NOMO-1 (cell line): ENCODE results near the gene G2E3.
"Not testable (repeated sequence)": the region's sequence is repeated elsewhere in the genome, so short reads cannot be mapped to it uniquely, and the experiment has no call there.

ENCODE experiments used
- DNase-seq, 2 experiments: peaks; one replicate each; lab custom pipeline; 2025; ENCODE audit not compliant: unreplicated experiment in 2 of 2; lab: John Stamatoyannopoulos, UW

Gene G2E3, protein sequence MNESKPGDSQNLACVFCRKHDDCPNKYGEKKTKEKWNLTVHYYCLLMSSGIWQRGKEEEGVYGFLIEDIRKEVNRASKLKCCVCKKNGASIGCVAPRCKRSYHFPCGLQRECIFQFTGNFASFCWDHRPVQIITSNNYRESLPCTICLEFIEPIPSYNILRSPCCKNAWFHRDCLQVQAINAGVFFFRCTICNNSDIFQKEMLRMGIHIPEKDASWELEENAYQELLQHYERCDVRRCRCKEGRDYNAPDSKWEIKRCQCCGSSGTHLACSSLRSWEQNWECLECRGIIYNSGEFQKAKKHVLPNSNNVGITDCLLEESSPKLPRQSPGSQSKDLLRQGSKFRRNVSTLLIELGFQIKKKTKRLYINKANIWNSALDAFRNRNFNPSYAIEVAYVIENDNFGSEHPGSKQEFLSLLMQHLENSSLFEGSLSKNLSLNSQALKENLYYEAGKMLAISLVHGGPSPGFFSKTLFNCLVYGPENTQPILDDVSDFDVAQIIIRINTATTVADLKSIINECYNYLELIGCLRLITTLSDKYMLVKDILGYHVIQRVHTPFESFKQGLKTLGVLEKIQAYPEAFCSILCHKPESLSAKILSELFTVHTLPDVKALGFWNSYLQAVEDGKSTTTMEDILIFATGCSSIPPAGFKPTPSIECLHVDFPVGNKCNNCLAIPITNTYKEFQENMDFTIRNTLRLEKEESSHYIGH

DNA sequence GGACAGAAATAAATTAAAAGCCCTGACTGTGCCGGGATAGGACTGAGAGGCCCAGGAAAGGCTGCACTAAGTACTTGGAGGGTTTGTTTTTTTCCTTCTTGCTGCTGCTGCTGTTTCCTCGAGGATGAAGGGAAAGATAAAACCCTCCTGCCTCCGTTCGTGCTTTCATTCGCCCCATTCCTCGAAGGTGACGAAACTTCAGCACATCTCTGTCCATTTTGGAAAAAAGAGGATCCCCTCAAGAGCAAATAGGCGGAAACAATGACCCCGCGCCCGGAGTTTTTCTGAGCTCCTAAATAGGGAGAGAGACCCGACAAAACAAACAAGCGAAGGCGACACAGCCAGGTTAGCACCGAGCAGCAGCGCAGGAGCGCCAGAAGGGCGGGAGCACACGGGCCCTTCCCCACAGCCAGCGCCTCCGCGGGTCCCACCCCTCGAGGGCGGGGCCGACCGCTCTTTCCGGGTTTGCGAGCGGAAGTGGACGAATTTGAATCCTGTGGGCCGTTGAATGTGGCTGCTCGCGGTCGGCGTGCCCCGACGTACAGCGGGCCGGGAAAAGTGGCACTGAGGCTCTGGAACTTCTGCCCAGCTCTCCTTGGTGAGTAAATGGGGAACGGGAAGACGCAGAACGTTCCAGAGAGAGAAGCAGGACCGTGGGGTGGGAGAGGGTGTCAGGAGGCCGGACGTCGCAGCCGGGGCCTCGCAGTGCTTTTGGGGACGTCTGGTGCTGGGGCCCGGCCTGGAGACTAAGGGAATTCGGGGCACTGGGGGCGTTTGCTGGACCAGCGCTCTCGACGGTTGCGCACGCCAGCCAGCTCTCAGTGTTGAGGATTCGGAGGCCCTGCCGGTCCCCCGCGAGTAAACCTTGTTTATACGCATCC, at the start of gene G2E3:
Gene G2E3 (plus strand): TSS at position 484 of the 881 bp plus-strand sequence. CDS start 21,922 bp downstream, outside the sequence.
- DNase-seq: peak; percentile 85 to 90

GRCh38 chr14:30517737-30518136, 41.2 kb upstream of the G2E3 start:
- DNase-seq: no peak

- DNase-seq: no peak
These were observed 39.9 kb upstream of the G2E3 start for GRCh38 chr14:30518867-30519560.

DNA sequence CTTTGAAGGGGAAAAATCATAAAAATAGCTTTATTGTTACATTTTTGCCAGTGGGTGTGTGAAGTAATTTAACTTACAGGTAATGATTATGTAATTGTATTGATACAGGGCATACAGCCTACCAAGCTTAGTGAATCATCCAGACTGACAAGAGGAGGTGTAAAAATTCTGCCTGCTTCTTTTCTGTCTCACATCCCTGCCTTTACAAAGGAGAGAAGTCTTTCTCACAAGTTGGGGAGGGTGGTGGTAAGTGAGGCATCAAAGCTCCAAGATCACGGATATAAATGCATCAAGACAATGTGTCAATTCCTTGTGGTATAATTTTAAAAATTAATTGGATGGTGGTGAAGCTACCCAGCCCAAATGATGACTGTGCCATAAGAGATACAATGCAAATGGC, 39.0 kb upstream of the G2E3 start:
- no peak for DNase-seq

GRCh38 chr14:30520536-30520935, 38.4 kb upstream of the G2E3 start:
- DNase-seq: no peak

DNA sequence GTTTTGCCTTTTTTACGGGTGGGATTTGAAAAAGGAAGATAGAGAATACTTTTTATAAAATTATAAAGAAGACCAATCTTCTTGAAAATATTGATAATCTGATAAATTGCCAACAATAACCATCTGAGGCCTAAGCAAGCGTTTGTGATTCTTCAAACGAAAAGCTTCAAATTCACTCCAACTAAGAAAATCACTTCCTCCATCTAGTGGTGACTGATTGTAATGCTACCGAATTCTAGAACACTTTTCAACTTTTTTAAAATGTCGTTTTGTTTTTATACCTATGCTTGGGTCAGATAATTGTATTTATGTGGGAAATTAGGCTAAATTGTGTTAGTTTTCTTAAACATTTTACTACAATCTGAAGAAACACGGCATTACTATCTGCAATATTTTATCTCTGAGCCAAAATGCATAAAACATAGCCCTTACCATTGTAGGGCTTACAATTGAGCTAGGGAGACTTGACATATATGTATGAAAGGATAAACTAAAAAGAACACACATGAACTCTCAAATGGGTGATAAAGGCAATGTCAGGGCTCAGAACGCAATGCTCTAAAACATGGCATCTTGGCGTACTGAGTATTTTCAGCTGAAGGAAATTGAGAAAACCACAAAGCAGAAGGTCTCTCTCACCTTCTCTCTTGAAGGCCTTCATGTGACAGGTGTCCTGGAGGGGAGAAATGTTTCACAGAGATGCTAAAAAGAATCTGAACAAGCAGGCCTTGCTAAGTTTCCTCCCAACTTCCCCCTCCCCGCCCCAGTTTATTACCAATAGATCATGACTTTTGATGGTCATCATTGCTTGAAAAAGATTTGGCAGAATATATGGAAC, 36.8 kb upstream of the G2E3 start:
- peak in 1 of 2 experiments; percentile 15 for DNase-seq

DNA sequence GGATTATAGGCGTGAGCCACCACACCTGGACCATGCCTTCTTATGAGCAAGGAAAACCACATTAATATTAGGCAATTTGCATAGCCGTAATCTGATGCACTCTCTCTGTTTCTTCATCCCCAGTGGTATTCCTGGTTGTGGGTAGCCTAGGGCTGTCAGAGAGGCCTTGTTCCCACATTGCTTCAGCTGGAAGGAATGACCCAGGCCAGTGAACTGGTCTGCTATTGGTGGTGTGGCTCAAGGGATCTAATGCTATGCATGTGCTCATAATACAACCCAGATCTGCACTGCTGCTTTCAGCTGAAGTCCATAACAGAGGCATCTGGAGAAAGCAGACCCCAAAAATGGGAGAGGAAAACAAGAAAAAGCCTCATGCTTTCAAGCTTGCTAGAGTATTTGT, 33.1 kb upstream of the G2E3 start:
- no peak for DNase-seq

DNA sequence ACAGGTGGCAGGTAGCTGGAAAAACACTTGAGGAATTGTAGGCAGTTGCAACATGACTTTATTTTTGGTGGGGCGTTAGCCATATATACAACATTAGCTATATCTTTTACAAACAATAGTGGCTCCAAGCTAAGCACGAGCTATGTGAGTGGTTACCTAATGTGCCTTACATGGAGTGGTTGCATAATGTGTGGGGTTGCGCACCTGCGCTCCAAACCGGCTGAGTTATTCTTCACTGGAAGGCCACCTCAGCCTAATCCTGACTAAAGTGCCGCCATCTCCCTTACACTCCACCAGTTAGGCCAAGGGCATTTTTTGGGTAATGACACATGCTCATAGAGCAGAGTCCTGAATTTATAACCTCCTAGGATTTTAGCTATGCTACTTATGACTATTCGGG, 31.8 kb upstream of the G2E3 start:
- DNase-seq: no peak

DNA sequence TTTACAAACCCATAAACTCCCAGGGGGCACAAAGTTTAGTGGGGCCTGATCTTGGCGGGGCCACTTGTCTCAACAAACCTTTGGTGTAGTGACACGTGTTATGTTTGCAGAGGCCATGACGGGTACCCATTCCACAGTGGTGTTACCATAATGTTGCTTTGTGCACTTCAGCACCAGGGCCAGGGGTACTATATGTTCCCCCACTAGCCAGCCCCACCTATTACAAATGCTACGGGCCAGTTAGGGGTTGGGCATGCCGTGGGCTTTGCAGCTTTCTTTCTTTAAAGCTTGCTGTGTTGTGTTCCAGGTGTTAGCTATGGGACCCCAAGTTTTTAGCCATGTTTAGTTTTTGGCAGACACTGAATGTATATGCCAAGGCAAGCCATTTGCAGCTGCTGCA, 30.8 kb upstream of the G2E3 start:
- DNase-seq: no peak

- DNase-seq: no peak
These were observed 29.9 kb upstream of the G2E3 start for GRCh38 chr14:30528778-30529642.

- DNase-seq: no peak
These were observed 26.7 kb upstream of the G2E3 start for GRCh38 chr14:30532264-30532663.

DNA sequence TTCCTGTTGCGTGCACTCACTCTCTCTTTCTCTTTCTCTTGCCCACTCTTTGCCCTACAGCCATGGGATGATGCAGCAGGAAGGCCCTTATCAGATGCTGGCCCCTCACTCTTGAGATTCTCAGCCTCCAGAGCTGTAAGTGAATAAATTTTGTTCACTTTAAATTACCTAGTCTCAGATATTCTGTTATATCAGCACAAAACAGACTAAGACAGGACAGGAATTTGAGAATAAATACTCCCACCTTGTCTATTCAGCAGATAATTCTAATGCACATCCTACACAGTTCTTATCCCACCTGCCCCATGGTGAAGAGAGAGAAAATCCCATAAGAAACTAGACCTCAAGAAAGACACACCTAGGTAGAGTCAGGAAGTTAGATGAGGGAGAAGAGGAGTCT, 25.8 kb upstream of the G2E3 start:
- no peak for DNase-seq

DNA sequence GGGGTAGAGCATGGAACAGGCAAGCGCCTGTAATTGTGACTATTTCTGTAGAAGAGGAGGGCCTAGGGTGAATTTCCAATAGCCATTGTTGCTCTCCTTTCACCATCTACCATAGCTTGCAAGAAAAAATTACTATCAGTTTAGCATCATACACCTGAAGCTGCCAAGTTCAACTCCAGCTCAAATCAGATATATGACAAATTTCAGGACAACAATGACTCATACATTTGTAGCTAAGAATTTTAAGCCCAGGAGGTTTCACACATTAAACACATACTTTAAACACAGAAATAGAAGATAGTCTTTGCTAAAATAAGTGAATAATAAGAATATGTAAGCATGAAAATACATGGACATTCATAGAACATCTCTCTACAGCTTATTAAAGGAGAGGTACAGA, 17.6 kb upstream of the G2E3 start:
- no peak for DNase-seq

DNA sequence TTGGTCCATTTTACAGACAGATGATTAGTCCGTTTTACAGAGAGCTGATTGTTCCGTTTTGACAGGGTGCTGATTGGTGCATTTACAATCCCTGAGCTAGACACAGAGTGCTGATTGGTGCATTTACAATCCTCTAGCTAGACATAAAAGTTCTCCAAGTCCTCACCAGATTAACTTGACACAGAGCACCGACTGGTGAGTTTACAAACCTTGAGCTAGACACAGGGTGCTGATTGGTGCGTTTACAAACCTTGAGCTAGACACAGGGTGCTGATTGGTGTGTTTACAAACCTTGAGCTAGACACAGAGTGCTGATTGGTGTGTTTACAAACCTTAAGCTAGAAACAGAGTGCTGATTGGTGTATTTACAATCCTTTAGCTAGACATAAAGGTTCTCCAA, 12.2 kb upstream of the G2E3 start:
- not testable (repeated sequence) for DNase-seq

DNA sequence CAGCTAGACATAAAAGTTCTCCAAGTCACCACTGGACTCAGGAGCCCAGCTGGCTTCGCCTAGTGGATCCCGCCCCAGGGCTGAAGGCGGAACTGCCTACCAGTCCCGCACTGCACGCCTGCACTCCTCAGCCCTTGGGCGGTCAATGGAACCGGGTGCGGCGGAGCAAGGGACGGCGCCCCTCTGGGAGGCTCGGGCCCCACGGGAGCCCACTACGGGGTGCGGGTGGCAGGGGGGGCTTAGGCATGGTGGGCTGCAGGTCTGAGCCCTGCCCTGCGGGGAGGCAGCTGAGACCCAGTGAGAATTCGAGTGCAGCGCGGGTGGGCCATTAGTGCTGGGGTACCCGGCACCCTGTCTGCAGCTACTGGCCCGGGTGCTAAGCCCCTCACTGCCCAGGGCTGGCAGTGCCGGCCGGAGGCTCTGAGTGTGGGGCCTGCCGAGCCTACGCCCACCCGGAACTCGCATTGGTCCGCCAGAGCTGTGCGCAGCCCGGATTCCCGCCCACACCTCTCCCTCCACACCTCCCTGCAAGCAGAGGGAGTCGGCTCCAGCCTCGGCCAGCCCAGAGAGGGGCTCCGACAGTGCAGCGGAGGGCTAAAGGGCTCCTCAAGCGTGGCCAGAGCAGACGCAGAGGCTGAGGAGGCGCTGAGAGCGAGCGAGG, 11.4 kb upstream of the G2E3 start:
- DNase-seq: no peak

- DNase-seq: no peak
These were observed 8.6 kb upstream of the G2E3 start for GRCh38 chr14:30550335-30550734.

GRCh38 chr14:30551460-30551859, 7.5 kb upstream of the G2E3 start:
- DNase-seq: no peak

GRCh38 chr14:30553311-30553989, 5.5 kb upstream of the G2E3 start:
- DNase-seq: no peak
